Mammary epithelial cell (primary cell): ENCODE measurements around the gene STIMATE.

Source experiments
- CTCF ChIP-seq, 2 donors: IDR thresholded peaks in 1 of 2; conservative IDR thresholded peaks in 1 of 2; 2 replicates each; pipeline ENCODE4 v1.5.1; 2011 to 2012; ENCODE audit warnings: inconsistent platforms in 2 of 2, low read length in 2 of 2, mild to moderate bottlenecking in 2 of 2, control low read depth in 1 of 2, low read depth in 1 of 2; ENCODE audit not compliant: insufficient read depth in 1 of 2; ENCODE audit errors: extremely low read depth in 1 of 2
- EZH2 ChIP-seq: IDR thresholded peaks from 2 replicates; pipeline ENCODE4 v1.6.1; 2012; ENCODE audit warnings: low read length, inconsistent platforms, borderline replicate concordance

- TF ChIP-seq CTCF (conservative IDR thresholded peaks at IDR 0.05 in 1 of 2, IDR thresholded peaks at IDR 0.05 in 1 of 2; ENCODE audit: extremely low read depth in 1 of 2, insufficient read depth in 1 of 2, low read depth in 1 of 2, low read length in 2 of 2) (no peak), EZH2 (no peak)
These were observed 106.6 kb downstream of the STIMATE start for GRCh38 chr3:52790741-52791140.
